NOMO-1 (cell line): ENCODE data around the gene CFAP90.

Experiments used
- DNase-seq, 2 experiments: peaks; one replicate each; lab custom pipeline; 2025; ENCODE audit not compliant: unreplicated experiment in 2 of 2; lab: John Stamatoyannopoulos, UW

The CFAP90 gene

GRCh38 chr5:7827610-7828009 is 23.3 kb downstream of the CFAP90 start:
- DNase-seq = no peak

- no peak for DNase-seq
Observed at GRCh38 chr5:7825630-7826029, 25.3 kb downstream of the CFAP90 start.

- no peak for DNase-seq
Observed at GRCh38 chr5:7824995-7825394, 25.9 kb downstream of the CFAP90 start.

GRCh38 chr5:7823594-7823993 is 27.3 kb downstream of the CFAP90 start:
- DNase-seq = no peak

GRCh38 chr5:7822449-7822848 is 28.5 kb downstream of the CFAP90 start:
- DNase-seq = no peak

GRCh38 chr5:7816535-7816901 is 34.4 kb downstream of the CFAP90 start:
- peak in 1 of 2 experiments; percentile 54 for DNase-seq

GRCh38 chr5:7815892-7816534 is 34.9 kb downstream of the CFAP90 start:
- DNase-seq = peak; percentile 96 to 98

- no peak for DNase-seq
Observed at GRCh38 chr5:7814816-7815215, 36.1 kb downstream of the CFAP90 start.

- no peak for DNase-seq
Observed at GRCh38 chr5:7813576-7813975, 37.4 kb downstream of the CFAP90 start.

- no peak for DNase-seq
Observed at GRCh38 chr5:7813007-7813406, 37.9 kb downstream of the CFAP90 start.

GRCh38 chr5:7811715-7812114 is 39.2 kb downstream of the CFAP90 start:
- DNase-seq = no peak

GRCh38 chr5:7808998-7809397 is 41.9 kb downstream of the CFAP90 start:
- no peak for DNase-seq

GRCh38 chr5:7805379-7805778 is 45.6 kb downstream of the CFAP90 start:
- DNase-seq = no peak

GRCh38 chr5:7803937-7804336 is 47.0 kb downstream of the CFAP90 start:
- DNase-seq = no peak

GRCh38 chr5:7802855-7803254 is 48.1 kb downstream of the CFAP90 start:
- DNase-seq = peak; percentile 82 to 95

GRCh38 chr5:7801891-7802614 is 48.9 kb downstream of the CFAP90 start:
- DNase-seq = no peak

- no peak for DNase-seq
Observed at GRCh38 chr5:7795306-7795705, 55.6 kb downstream of the CFAP90 start.

- no peak for DNase-seq
Observed at GRCh38 chr5:7794823-7795222, 56.1 kb downstream of the CFAP90 start.

- no peak for DNase-seq
Observed at GRCh38 chr5:7794311-7794710, 56.6 kb downstream of the CFAP90 start.

GRCh38 chr5:7793895-7794294 is 57.0 kb downstream of the CFAP90 start:
- DNase-seq = no peak

GRCh38 chr5:7789567-7789966 is 61.4 kb downstream of the CFAP90 start:
- no peak for DNase-seq

GRCh38 chr5:7787770-7788169 is 63.2 kb downstream of the CFAP90 start:
- no peak for DNase-seq
